HepG2 (cell line): Measurements from ENCODE around the gene PARD3. TPM values are rescaled to one million over a fixed set of nuclear protein-coding genes. Genes with fewer than 3 reads are reported as not detected.

ENCODE experiments used
- ARNT2 ChIP-seq: sonication (generic); formaldehyde crosslinking; IDR thresholded peaks from 2 replicates; pipeline ENCODE4 v1.8.0; 2022; ENCODE audit warnings: mild to moderate bottlenecking, low read depth, missing genetic modification reagents, moderate library complexity
- ASH2L ChIP-seq: fragments of 300-600, 200-600 bp; sonication (generic); IDR thresholded peaks from 2 replicates; pipeline ENCODE4 v1.7.0; 2017; ENCODE audit warnings: low read depth, mild to moderate bottlenecking, moderate library complexity, mixed read lengths, low read length; ENCODE audit not compliant: insufficient read length
- ATM ChIP-seq: fragments of 450-650 bp; IDR thresholded peaks from 2 replicates; pipeline ENCODE4 v1.7.1; 2017; ENCODE audit warnings: mild to moderate bottlenecking, borderline replicate concordance
- FOXM1 ChIP-seq: sonication (generic); formaldehyde crosslinking; IDR thresholded peaks from 2 replicates; pipeline ENCODE4 v1.5.0; 2020; ENCODE audit warnings: missing genetic modification reagents
- GABPA ChIP-seq, 2 experiments: IDR thresholded peaks; 2 replicates each; pipeline ENCODE4 v1.6.1; 2011 to 2016; ENCODE audit warnings: low read depth in 2 of 2, low read length in 1 of 2, missing biosample characterization in 1 of 2, missing genetic modification characterization in 1 of 2
- KMT2A ChIP-seq: sonication (generic); formaldehyde crosslinking; IDR thresholded peaks from 2 replicates; pipeline ENCODE4 v1.4.0; 2020; ENCODE audit warnings: missing genetic modification reagents
- NCOA1 ChIP-seq: sonication (generic); formaldehyde crosslinking; IDR thresholded peaks from 2 replicates; pipeline ENCODE4 v1.9.0; 2021; ENCODE audit warnings: missing genetic modification reagents
- PITX1 ChIP-seq: sonication (generic); formaldehyde crosslinking; IDR thresholded peaks from 2 replicates; pipeline ENCODE4 v1.5.1; 2020; ENCODE audit warnings: mild to moderate bottlenecking, missing genetic modification reagents
- SALL1 ChIP-seq: sonication (generic); formaldehyde crosslinking; IDR thresholded peaks from 2 replicates; pipeline ENCODE4 v1.8.0; 2022; ENCODE audit warnings: mild to moderate bottlenecking, missing genetic modification reagents
- SMARCC2 ChIP-seq: fragments of 450-650 bp; IDR thresholded peaks from 2 replicates; pipeline ENCODE4 v1.6.1; 2017; ENCODE audit warnings: antibody characterized with exemption, mild to moderate bottlenecking
- SMC3 ChIP-seq: IDR thresholded peaks from 2 replicates; pipeline ENCODE4 v1.6.1; 2011; ENCODE audit warnings: low read length, improper control_type of control experiment
- STAG1 ChIP-seq: sonication (generic); formaldehyde crosslinking; IDR thresholded peaks from 2 replicates; pipeline ENCODE4 v1.4.0; 2020; ENCODE audit warnings: missing genetic modification reagents
- TCF7 ChIP-seq: sonication (generic); IDR thresholded peaks from 2 replicates; pipeline ENCODE4 v1.6.1; 2016; ENCODE audit warnings: antibody characterized with exemption, low read depth
- TMF1 ChIP-seq: sonication (generic); formaldehyde crosslinking; IDR thresholded peaks from 2 replicates; pipeline ENCODE4 v1.8.1; 2022; ENCODE audit warnings: low read depth, missing genetic modification reagents
- ZBTB42 ChIP-seq: sonication (generic); formaldehyde crosslinking; IDR thresholded peaks from 2 replicates; pipeline ENCODE4 v1.5.0; 2020; ENCODE audit warnings: mild to moderate bottlenecking, missing genetic modification reagents
- ZMAT3 ChIP-seq: sonication (generic); formaldehyde crosslinking; conservative IDR thresholded peaks from 2 replicates; pipeline ENCODE4 v1.7.0; 2021; ENCODE audit warnings: missing genetic modification reagents
- ZNF101 ChIP-seq: sonication (generic); formaldehyde crosslinking; IDR thresholded peaks from 2 replicates; pipeline ENCODE4 v1.4.0; 2020; ENCODE audit warnings: mild to moderate bottlenecking, low read depth, missing genetic modification reagents, borderline replicate concordance
- ZNF121 ChIP-seq: sonication (generic); formaldehyde crosslinking; IDR thresholded peaks from 2 replicates; pipeline ENCODE4 v1.5.0; 2020; ENCODE audit warnings: mild to moderate bottlenecking, missing genetic modification reagents
- ZNF501 ChIP-seq: sonication (generic); formaldehyde crosslinking; IDR thresholded peaks from 2 replicates; pipeline ENCODE4 v1.5.1; 2020; ENCODE audit warnings: mild to moderate bottlenecking, moderate library complexity, missing genetic modification reagents
- ZNF543 ChIP-seq: sonication (generic); formaldehyde crosslinking; IDR thresholded peaks from 2 replicates; pipeline ENCODE4 v1.4.0; 2020; ENCODE audit warnings: mild to moderate bottlenecking, missing genetic modification reagents
- ZNF598 ChIP-seq: sonication (generic); formaldehyde crosslinking; IDR thresholded peaks from 2 replicates; pipeline ENCODE4 v1.5.1; 2020; ENCODE audit warnings: mild to moderate bottlenecking, missing genetic modification reagents, borderline replicate concordance
- ZNF790 ChIP-seq: sonication (generic); formaldehyde crosslinking; IDR thresholded peaks from 2 replicates; pipeline ENCODE4 v1.8.0; 2022; ENCODE audit warnings: missing genetic modification reagents, mild to moderate bottlenecking, borderline replicate concordance
- polyA plus RNA-seq, 8 experiments: library from polyadenylated mRNA; depleted of rRNA in 3 of 8; stranded (reverse) in 7 of 8; unstranded in 1 of 8; fragments of >200 nt; fragmentation: Illumina TruSeq in 4 of 8; extraction: Trizol in 4 of 8; gene quantifications; 2 replicates each; pipeline versions ENCODE4 v1.2.1 to v1.2.3, GENCODE V29; 2011 to 2016; ENCODE audit warnings: low read depth in 4 of 8, missing spikeins in 1 of 8, mixed read lengths in 1 of 8; ENCODE audit not compliant: insufficient read depth in 1 of 8
- total RNA-seq, 5 experiments: library from RNA; depleted of rRNA; stranded (reverse); fragments of >200 nt; fragmentation: Illumina TruSeq; extraction: Trizol; gene quantifications; 2 replicates each; pipeline ENCODE4 v1.2.3, GENCODE V29; 2016; ENCODE audit warnings: low read depth in 1 of 5
- TF ChIP-seq, protein P1 (sequence below): sonication (generic); formaldehyde crosslinking; IDR thresholded peaks from 2 replicates; pipeline ENCODE4 v1.4.0; 2020; ENCODE audit warnings: mild to moderate bottlenecking, missing genetic modification reagents, borderline replicate concordance
- TF ChIP-seq, protein P2 (sequence below): sonication (generic); formaldehyde crosslinking; IDR thresholded peaks from 2 replicates; pipeline ENCODE4 v1.8.1; 2022; ENCODE audit warnings: mild to moderate bottlenecking, missing genetic modification reagents
- TF ChIP-seq, protein P3 (sequence below): IDR thresholded peaks from 2 replicates; pipeline ENCODE4 v1.6.1; 2018; ENCODE audit warnings: missing genetic modification reagents, mild to moderate bottlenecking, missing compliant biosample characterization

The PARD3 gene
- total and polyA plus RNA-seq, 2 of the 13 experiments (the other 11 are each of a cell fraction or from before 2014, with no cell fraction given): 40.9 to 60.0 TPM

DNA sequence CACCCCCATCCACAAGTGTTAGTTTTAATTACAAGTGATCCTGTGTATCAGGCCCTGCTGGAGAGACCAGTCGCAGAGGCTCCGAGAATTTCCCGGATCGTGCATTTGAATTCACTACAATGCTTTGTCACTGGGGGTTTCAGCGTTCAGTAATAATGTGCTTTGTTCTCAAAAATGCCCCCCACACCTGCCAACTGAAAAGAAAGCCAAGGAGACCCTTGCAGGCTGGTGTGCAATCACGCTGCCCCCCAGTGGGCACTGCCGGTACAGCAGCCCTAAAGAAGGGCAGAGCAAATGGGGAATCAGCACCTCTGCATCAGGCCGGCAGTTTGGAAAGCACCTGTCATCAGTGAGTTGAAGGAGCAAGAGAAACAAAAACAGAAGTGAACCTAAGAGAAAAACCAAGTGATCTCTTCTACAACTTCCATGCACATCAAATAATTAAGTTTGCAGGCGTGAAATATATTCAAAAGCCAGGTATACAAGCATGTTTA is 177.6 kb downstream of the PARD3 start (continued):
- TF ChIP-seq, protein P1, sequence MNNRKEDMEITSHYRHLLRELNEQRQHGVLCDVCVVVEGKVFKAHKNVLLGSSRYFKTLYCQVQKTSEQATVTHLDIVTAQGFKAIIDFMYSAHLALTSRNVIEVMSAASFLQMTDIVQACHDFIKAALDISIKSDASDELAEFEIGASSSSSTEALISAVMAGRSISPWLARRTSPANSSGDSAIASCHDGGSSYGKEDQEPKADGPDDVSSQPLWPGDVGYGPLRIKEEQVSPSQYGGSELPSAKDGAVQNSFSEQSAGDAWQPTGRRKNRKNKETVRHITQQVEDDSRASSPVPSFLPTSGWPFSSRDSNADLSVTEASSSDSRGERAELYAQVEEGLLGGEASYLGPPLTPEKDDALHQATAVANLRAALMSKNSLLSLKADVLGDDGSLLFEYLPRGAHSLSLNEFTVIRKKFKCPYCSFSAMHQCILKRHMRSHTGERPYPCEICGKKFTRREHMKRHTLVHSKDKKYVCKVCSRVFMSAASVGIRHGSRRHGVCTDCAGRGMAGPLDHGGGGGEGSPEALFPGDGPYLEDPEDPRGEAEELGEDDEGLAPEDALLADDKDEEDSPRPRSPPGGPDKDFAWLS (CRISPR knock-in tag): no peak
- TF ChIP-seq ZNF101 (no peak), NCOA1 (no peak), SMARCC2 (no peak), STAG1 (CRISPR knock-in tag) (peak; percentile 89), ASH2L (no peak), ZNF790 (CRISPR knock-in tag) (no peak), TCF7 (no peak), ZMAT3 (CRISPR knock-in tag) (no peak), ZNF121 (CRISPR knock-in tag) (no peak), TMF1 (CRISPR knock-in tag) (no peak), KMT2A (no peak), GABPA (IDR thresholded peaks at IDR 0.05; ENCODE audit: low read depth, low read length) (no peak), GABPA (CRISPR knock-in tag; IDR thresholded peaks at IDR 0.05; ENCODE audit: low read depth) (no peak), SMC3 (peak; percentile 60), ZNF501 (CRISPR knock-in tag) (0 out of 2 replicates have a peak, but pooled peaks have one; percentile 26), SALL1 (0 out of 2 replicates have a peak, but pooled peaks have one; percentile 39), ARNT2 (CRISPR knock-in tag) (no peak), ZNF543 (CRISPR knock-in tag) (no peak), ZBTB42 (CRISPR knock-in tag) (no peak), FOXM1 (no peak), ATM (no peak), PITX1 (CRISPR knock-in tag) (no peak), ZNF598 (CRISPR knock-in tag) (no peak)
- TF ChIP-seq, protein P2, sequence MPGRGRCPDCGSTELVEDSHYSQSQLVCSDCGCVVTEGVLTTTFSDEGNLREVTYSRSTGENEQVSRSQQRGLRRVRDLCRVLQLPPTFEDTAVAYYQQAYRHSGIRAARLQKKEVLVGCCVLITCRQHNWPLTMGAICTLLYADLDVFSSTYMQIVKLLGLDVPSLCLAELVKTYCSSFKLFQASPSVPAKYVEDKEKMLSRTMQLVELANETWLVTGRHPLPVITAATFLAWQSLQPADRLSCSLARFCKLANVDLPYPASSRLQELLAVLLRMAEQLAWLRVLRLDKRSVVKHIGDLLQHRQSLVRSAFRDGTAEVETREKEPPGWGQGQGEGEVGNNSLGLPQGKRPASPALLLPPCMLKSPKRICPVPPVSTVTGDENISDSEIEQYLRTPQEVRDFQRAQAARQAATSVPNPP (CRISPR knock-in tag): no peak
- TF ChIP-seq, protein P3, sequence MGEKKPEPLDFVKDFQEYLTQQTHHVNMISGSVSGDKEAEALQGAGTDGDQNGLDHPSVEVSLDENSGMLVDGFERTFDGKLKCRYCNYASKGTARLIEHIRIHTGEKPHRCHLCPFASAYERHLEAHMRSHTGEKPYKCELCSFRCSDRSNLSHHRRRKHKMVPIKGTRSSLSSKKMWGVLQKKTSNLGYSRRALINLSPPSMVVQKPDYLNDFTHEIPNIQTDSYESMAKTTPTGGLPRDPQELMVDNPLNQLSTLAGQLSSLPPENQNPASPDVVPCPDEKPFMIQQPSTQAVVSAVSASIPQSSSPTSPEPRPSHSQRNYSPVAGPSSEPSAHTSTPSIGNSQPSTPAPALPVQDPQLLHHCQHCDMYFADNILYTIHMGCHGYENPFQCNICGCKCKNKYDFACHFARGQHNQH (CRISPR knock-in tag): no peak
